LoVo (cell line): ENCODE data around the gene SLC8A1.

Experiments
- DNase-seq: peaks from one replicate; pipeline ENCODE4 v3.0.0-alpha.2; 2016; ENCODE audit warnings: low spot score

The SLC8A1 gene

DNA sequence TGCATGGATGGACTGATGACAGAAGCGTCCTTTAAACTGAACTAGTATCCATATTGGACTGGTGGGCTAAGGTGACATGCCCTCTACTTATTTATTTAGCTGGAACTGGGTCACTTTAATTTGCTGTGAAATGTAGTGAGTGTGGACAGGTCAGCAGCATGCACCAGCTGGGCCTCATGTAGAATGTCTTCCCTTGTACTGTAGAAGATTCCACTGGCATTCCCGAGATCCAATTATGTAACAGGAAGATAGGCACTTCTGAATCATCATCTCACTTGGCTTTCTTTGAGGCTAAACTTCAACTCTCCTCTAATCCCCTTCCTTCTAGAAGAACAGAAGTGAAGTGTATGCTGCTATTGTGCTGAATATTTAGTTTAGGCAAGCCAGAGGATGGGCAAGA lies 296.2 kb downstream of the SLC8A1 start:
- DNase-seq = no peak

DNA sequence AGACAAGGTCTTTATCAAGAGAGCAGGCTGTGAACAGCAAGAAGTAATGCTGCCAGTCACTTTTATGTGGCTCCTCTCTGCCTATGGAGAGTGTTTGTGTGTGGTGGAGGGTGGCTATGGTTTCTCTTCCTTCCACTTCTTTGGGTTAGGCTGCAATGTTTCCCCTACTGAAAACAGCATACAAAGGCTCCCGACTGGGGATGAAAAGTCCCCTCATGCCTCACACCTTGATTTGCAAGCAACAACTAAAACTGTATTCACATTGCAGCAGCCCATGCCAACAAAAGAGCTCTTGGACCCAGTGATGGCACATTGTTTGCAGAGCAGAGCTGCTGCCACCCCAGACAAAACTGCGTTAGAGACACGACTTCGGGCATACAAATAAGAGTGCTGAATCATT lies 301.6 kb downstream of the SLC8A1 start:
- DNase-seq = no peak

DNA sequence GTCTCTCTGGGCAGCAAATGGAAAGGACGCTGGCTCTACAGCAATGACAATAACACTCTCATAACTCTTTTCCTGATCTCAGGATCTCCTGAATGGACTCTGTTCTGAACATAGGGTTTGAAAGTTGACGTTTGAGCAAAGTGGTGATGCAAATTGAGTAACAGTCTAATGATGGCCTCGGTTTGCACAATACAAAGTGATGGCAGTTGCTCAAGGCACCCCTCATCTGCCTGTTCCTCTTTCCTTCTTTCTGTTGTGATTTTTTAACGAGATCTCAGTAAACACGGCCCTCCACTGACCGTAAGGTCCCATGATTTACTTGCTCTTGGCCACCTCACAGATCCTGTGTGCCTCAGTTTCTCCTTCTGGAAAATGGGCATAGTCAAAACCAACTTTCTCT lies 303.6 kb downstream of the SLC8A1 start:
- DNase-seq = no peak

DNA sequence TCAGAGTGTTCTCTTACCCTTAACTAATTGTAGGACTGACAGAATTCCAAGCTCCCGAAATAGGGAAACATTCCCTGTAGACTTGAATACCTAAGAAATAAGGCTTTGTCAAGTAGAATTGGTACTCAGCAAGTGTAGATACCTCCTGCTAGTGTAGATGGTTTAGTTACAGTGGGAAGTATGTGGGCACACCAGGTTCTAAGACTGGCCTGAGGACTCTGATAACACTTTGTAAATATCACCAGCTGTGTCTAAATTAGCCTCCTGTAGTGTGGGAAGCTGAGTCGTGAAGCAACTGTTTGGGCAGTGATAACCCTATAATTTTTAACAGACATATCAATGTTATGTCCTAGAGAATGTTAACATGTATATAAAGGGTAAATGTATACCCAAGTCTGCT lies 304.5 kb downstream of the SLC8A1 start:
- no peak for DNase-seq

DNA sequence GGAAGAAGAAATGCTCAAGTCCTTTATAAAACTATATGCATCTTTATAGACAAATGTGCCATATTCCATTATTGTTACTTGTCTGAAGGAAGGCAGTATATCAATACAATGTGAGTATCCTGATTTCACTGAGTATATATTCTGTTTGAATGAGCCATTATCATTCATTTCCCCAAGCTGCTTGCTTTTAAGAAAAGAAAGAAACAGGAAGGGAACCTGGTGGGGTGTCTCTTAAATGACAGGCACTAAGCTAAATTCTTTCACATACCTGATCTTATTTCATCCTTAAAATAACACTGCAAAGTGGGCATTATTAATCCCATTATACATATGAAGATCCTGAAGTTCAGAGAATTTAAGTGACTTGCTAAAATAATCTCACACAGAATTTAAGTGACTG lies 307.9 kb downstream of the SLC8A1 start:
- no peak for DNase-seq

DNA sequence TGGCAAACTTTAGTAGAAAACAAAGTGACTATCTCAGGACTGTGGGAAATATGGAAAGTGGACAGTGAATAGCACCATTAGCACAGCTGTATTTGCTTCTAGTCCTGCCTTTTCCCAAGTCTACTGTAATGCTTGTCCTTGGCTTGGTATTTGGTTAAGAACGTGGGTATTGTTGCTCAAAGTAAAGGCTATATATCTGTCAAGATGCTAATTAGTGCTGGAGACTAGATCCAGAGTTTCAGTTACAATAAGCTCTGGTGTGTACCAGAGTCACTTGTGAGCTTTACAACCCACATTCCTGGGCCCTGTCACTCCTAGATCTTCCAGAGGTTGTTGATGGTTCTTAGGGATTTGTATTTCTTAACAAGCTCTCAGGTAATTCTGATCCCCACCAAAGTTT lies 313.6 kb downstream of the SLC8A1 start:
- no peak for DNase-seq

DNA sequence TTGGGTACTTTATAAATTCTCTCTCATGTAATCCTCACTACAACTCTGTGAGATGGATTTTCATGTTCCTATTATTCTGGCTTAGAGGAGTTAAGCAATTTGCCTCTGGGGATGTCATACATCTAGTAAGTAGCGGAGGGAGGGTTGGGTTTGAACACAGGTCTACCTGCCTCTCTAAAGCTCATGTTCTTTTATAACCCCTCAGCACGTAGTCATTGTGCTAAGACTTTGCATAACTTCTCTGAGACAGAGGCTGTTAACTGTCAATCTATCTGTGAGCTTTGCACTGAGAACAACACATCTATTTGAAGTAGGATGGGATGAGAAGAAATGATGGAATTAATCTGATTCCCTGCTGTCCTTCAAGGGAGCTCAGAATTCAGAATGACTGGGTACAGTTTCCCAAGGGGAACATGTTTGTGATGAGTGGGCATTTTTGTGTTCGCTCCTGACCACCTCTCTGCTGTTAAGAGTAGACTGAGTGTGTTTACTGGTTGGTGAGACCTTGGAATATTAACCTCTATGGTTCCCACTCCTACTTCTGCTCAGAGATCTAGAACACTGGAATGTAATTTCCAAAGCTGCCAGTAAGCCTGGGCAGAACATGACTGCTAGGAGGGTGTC lies 320.7 kb downstream of the SLC8A1 start:
- no peak for DNase-seq

DNA sequence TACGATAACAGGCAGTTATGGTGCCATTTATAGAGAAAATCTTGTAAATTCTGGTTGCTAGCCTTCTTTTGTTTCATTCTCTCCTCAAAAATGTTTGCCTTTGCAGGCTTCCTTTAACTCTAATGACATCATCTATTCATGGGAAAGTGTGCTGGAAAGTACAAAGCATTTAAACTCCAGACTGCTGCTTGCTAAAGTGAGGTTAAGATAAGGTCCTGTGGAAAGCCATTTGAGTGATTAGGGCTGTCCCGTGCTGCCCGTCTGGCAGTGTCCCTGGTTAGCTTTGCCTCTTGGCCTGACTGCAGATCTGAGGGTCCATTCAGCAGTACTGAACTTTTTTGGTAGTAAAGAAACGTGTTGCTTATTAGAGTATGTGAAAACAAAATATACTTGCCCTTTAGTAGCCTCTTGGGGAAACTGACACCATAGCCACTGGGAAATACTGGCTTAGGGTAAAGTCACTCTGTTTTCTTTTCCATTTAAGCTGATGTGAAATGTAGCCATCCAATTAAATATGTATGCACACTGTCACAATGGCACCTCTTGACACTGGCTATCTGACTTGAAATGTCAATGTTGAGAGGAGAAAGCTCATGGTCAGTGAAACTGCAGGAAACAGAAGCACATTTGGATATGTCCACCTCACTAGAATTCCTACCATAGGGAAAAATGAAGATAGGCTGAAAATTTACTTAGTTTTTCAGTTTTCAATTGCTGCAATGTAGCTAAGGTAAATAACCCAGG lies 321.5 kb downstream of the SLC8A1 start:
- DNase-seq = no peak

DNA sequence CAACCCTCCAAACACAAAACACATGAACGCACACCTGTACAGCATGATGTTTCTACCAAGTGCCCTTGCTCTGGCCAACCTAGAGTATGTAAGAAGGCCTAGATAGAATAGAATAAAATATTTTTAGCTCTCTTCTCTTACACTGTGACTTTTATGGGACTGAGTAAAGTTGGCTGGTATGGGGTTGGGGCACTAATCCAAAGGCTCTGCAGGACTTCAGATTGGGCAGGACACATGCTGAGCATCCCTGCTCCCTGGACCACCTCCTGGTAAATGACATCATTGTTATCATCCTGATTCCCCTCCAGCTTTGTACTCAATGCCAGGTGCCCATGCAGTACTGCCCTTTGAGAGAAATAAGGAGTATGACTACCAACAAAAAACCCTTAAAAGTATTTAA lies 322.2 kb downstream of the SLC8A1 start:
- DNase-seq = no peak

DNA sequence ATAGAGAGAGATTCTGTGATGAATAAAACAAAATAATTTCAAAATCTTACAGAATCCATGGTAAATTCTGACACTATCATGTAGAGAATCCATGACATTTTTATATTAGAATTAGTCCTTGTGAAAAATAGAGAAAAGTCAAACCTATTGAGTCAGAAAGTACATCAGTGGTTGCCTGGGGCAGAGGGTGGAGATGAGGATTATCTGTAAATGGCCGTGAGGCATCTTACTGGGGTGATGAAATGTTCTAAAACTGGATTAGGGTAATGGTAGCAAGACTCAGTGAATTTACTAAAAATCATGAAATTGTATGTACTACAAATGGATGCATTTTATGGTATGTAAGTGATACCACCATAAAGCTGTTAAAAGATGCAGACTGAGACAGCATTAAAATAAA lies 323.1 kb downstream of the SLC8A1 start:
- DNase-seq = no peak

DNA sequence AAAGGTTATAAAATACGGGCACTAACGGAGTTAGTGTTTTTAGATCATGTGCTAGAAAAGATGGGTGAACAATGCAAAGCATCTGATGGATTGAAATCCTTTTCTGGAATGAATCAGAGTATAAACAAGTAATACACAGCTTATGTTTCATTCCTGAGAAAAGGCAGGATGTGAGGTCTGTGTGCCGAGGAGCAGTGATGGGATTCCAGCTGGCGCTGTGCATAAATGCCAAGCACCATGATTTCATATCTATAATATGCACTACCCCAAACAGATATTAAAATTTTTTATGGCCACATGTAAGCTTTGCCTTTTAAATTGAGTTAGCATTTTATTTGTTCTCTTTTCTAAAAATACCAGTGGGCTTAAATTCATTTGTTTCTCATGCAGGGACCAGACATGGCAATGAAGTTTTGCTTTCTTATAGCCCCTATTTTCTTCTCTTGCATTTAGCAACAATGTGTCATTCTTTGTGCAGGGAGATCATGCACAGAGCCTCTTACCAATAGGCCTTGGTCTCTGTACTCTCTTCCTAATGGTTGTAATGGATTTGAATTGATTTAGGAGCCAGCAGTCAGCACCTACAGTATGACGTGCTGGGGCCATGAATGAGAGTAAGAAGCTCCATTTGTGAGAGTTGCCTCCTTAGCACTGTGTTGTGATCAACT lies 323.9 kb downstream of the SLC8A1 start:
- no peak for DNase-seq

DNA sequence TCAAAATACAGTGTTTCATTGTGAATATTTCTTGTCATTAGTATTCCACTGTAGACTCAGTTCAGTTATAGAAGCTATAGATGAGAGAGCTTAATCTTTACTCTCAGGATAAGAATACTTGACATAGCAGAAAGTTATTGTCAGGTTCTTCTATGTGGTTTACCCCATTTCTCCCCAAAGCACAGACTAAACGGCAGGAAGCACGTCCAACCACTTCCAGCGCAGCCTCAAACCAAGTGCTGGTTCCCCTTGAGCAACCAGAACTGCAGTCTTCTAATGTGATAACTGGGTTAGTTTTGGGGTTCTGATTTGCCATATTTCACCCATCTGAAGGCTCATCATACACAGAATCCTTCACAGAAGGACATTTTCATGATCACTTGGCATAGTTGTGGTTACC lies 324.7 kb downstream of the SLC8A1 start:
- DNase-seq = no peak

DNA sequence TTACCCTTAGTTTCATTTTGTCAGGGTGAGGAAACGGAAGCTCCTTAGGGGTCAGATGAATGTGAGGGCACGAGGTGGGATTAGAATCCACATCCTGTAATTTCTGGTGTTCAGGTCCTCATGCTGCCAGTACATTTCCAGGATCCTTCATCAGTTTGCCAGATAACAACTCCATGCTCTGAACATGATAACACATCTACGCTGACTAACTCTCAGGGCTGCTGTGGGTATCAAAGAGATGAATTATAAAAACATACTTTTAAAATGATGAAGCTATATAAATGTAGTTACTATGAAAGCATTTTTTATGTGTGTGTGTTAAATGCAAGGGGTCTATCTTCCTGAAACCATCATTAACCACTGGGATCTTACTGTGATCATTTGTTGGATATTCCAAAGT lies 325.9 kb downstream of the SLC8A1 start:
- no peak for DNase-seq

DNA sequence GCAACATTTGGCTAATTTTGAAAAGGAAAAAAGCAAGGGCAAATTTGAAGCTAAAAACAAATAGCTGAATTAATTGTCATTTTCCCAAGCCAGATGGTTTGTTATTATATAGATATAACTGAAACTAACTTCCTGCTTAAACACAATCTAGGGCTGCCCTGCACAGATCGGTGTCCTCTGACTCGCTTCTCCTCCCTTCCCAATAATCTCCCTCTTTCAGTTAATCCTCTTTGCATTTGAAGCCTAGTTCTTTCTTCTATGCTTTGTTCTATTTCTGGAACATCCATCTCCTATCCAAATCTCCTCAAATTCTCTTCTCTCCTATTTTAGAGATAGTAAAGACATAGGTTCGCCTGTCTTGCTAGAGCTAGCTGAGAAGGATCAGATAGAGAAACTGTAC lies 328.1 kb downstream of the SLC8A1 start:
- DNase-seq = no peak

DNA sequence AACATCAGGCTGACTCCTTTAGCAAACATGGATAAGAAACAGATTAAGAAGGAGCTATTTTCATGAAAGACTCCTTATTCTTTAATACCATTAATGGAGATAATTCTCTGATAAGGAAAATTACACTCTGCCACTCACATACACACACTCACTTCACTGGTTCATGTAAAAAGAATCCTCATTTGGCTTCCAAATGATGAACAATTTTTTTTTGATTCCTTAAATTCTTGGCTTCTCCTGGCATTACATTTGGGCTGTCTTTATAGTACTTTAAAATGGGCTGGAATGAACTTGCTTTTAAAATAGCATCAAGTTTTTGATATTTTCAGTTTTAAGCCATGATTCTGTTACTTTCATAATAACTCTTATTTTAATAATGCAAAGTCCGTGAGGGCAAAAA lies 328.6 kb downstream of the SLC8A1 start:
- no peak for DNase-seq

DNA sequence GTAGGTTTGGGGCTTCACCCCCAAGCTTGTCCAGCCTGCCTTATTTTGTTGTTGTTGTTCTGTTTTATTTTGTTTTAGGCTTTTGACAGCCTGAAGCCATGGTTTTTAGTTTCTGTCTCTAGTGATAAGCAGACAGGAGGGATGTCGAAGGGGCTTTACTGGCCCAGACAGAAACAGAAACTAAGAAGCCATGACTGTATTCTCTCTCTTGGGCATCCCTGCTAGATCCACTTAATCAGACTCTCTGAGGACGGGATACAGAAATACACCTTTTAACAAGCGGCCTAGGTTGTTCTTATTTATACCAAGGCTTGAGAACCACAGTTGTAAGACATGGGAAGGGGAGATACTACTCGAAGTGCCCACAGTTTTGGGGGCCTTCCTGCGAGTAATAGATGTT lies 330.9 kb downstream of the SLC8A1 start:
- no peak for DNase-seq

DNA sequence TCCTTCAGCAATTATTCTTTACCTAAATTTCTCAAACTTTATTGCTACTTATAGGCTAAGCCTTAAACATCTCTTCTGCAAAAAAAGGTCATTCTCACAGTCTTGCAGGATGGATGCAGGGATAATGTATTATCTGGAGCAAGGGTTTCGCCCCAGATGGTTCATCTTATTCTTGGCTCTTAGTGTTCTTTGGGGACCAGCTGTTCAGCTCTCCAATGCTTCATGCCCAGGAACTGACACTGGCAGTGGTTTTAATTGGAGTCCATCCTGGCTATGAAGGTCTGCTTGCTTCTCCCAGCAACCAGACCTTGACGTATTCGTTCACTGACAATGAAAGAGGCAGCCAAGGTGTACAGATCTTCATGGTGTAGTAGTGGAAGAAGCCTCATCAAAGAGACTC lies 331.9 kb downstream of the SLC8A1 start:
- no peak for DNase-seq

DNA sequence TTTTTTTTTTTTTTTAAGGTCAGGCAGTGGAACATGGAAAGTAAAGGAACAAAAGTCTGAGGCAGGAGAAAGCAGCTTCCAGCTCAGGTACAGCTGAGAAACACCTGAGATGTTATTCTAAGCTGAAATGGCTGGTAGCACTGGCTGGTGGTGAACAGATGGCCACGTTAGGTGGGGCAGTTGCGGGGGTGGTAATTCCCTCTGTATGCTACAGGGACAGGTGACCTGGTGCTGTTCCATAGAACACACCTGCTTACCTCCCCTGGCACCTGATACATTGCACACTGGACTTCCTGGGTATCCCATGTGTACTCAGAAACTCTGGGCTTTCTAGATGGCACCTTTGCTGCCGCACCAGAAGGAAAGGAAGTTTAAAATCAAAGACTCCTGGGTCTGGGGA lies 333.3 kb downstream of the SLC8A1 start:
- DNase-seq = no peak

DNA sequence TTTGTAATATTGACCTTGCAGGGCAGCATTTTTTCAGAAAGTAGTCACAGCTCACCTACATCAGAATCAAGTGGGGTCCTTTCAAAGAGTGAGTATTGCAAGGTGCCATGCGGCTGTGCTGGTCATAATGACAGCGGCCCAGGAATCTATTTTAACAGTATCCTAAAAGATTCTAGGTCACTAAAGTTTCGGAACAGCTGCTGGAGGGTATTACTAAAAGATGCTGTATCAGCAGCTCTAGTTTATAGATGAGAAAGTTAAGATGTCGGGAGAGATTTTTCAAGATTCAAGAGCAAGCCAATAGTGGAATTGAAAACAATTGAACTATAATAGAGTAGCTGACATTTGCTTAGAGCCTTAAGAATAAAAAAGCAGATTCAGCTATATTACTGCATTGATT lies 336.0 kb downstream of the SLC8A1 start:
- DNase-seq = no peak

DNA sequence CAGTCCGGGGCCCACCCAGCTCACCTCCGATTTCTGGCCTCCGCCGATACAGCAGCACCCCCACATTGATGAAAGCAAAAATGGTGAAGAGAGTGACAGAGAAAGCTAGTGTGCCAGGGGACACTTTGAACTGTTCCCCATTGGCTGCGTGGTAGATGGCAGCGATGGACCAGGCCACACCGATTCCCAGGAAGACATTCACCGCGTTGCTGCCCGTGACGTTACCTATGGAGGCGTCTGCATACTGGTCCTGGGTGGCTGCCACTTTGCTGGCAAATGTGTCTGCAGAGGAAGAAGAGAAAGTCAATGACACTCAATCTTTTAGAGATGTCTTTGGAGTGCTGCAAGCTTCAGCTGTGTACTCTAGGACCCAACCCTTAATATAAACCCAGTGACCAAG lies 336.5 kb downstream of the SLC8A1 start:
- DNase-seq = no peak

DNA sequence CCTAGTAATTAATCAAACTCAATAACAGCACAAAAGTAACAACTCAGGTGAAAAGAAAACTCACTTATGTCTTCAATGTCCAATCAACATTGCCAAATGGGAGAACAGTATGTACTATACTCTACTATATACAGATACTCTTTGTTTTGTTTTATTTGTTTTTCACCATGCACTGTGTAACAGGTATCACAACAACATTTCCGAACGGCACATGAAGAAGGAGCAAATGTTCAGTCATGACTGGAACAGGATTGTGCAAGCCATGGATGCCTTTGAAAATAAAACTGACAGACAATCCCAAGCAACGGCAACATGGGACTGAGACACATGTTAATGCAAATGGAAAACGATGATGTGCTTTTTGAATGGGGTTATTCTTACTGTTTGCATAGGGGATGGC lies 337.9 kb downstream of the SLC8A1 start:
- DNase-seq = no peak

DNA sequence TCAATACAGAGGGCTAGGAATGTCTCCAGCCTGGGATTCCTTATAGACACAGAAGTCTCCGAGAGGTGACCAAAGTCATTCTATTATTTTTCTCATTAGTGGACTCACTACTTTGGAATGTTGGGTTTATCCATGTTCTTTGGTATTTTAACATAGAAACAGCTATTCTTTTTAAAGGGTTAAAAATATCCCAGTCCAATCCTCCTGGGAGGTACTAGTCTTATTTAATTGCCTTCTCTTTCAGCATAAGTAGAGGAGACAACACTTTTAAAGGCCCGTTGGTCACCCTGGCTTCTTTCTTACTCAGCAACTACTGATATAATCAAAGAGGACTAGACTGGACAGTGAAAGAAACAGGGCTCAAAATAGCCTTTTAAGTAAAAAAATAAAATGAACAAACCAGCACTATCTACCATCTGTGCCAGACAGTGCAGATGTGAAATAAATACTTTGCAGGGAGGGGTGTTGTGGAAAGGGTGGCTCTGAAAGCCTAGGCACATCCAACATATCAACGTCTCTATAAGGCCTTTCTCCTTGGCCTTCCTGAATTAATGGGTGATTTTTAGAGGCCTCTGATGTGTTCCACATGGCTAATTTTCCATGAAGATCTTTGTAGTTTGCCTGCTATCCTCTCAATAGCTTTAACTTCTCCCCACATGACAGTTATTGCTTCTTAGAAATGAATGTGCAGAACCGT lies 338.5 kb downstream of the SLC8A1 start:
- no peak for DNase-seq

DNA sequence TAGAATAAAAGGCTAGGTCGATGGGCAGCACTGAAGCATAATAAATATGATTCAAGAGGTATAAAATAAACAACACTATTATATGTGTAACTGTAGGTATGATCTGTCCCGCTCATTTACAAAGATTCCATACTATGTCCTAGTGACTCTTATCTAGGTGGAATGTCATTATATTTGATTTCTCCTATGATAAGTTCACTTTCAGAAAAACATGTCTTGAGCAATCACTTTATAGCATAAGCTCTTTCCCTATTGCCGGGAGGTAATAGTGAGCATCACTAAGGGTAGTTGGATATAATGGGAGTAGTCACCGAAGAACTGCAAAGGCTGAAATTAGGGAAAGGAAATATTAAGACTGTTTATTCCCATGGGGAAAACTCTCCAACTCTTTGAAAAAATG lies 342.5 kb downstream of the SLC8A1 start:
- DNase-seq = no peak
